A673 (cell line): Measurements from ENCODE around the gene HPSE2. TPM values are rescaled to one million over a fixed set of nuclear protein-coding genes. Genes with fewer than 3 reads are reported as not detected.
A peak's percentile ranks its signal among the peaks of the same experiment; 100 is the strongest.

Experiments used
- BruUV-seq: library from RNA; stranded (reverse); fragments of 400-500 nt; replicated peaks from 2 replicates; lab custom pipeline; 2021; lab: Mats Ljungman, UMichigan
- CTCF ChIA-PET: fragments of 300-600 bp; sonication (Branson Sonifier 250); formaldehyde crosslinking; loops from one replicate; lab custom pipeline; 2022; ENCODE audit warnings: antibody characterized with exemption; lab: Charles Lee
- POLR2A ChIA-PET: fragments of 300-600 bp; sonication (Branson Sonifier 250); formaldehyde crosslinking; loops from one replicate; lab custom pipeline; 2022; ENCODE audit warnings: antibody characterized with exemption; ENCODE audit not compliant: low non-redundant PET; lab: Charles Lee
- DNase-seq: peaks from one replicate; pipeline ENCODE4 v3.0.0-alpha.2; 2015; ENCODE audit warnings: low spot score
- H3K27ac ChIP-seq: fragments of 200-600 bp; sonication (generic); 2 replicates; pipeline ENCODE4 v1.5.1; 2016; ENCODE audit warnings: mixed run types, low read depth, mild to moderate bottlenecking, mixed read lengths, antibody characterized with exemption, low read length; ENCODE audit not compliant: poor library complexity, severe bottlenecking
- H3K27me3 ChIP-seq: fragments of 200-600 bp; sonication (generic); replicated peaks from 2 replicates; pipeline ENCODE4 v1.6.1; 2017; ENCODE audit warnings: mixed run types, low read depth, mild to moderate bottlenecking, mixed read lengths, antibody characterized with exemption, low read length; ENCODE audit not compliant: insufficient read depth, poor library complexity
- H3K36me3 ChIP-seq: fragments of 200-600 bp; sonication (generic); 2 replicates; pipeline ENCODE4 v1.6.1; 2016; ENCODE audit warnings: mixed run types, mild to moderate bottlenecking, mixed read lengths, antibody characterized with exemption, low read length; ENCODE audit not compliant: insufficient read depth, poor library complexity, severe bottlenecking
- H3K4me1 ChIP-seq: fragments of 200-600 bp; sonication (generic); 2 replicates; pipeline ENCODE4 v1.6.1; 2017; ENCODE audit warnings: mixed run types, mild to moderate bottlenecking, mixed read lengths, antibody characterized with exemption, low read length; ENCODE audit not compliant: insufficient read depth, poor library complexity, severe bottlenecking
- H3K4me3 ChIP-seq: fragments of 200-600 bp; sonication (generic); 2 replicates; pipeline ENCODE4 v1.5.1; 2016; ENCODE audit warnings: low read depth, mixed run types, mild to moderate bottlenecking, mixed read lengths, low read length; ENCODE audit not compliant: poor library complexity, severe bottlenecking
- H3K9me3 ChIP-seq: fragments of 200-600 bp; sonication (generic); 2 replicates; pipeline ENCODE4 v1.6.1; 2016; ENCODE audit warnings: mixed run types, low read depth, mild to moderate bottlenecking, mixed read lengths, antibody characterized with exemption, low read length; ENCODE audit not compliant: poor library complexity, severe bottlenecking
- EZH2 ChIP-seq: fragments of 200-600 bp; sonication (generic); IDR thresholded peaks from 2 replicates; pipeline ENCODE4 v1.6.1; 2017; ENCODE audit warnings: borderline replicate concordance, low read depth, mild to moderate bottlenecking, mixed read lengths, antibody characterized with exemption, low read length; ENCODE audit not compliant: poor library complexity, severe bottlenecking
- intact Hi-C: fragments of 100-400 bp; cut with micrococcal nuclease; formaldehyde crosslinking; loops from one replicate; pipeline ENCODE4 v1.10.0; 2022; ENCODE audit not compliant: unreplicated experiment
- total RNA-seq: library from RNA; stranded (reverse); gene quantifications from 2 replicates; pipeline ENCODE4 v1.2.3, GENCODE V29; 2021
- TF ChIP-seq, protein P1 (sequence below): fragments of 300-800, 200-600 bp; sonication (generic); conservative IDR thresholded peaks from 2 replicates; pipeline ENCODE4 v1.5.1; 2017; ENCODE audit warnings: low read depth, mild to moderate bottlenecking, antibody characterized with exemption, low read length, moderate library complexity, mixed read lengths

Gene HPSE2
- total RNA-seq, 1 experiment from 2014 or later: not detected

DNA sequence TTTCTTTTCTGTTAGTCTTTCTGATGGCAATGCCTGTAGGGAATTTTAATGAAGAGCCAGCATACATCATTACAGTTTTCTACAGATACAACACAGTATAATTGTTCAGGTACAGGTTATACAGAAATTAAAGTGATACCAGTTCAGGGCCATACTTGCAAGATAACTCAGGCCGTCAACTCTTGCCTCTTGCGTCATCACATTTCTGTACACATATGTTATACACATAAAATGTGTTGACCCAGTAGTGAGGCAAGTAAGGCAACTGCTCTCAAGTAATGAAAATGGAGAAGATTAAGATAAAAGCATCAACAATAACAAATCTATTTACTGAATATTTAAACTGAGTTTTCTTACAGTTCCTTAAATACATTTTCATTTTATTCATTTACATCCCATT lies 317.8 kb downstream of the HPSE2 start:
- intact Hi-C loops: no loop called here
- CTCF ChIA-PET: interaction anchor here (0.5 kb wide), 1 partner anchor 68 kb away, joined by 5 read pairs; no protein-coding TSS in a partner anchor

DNA sequence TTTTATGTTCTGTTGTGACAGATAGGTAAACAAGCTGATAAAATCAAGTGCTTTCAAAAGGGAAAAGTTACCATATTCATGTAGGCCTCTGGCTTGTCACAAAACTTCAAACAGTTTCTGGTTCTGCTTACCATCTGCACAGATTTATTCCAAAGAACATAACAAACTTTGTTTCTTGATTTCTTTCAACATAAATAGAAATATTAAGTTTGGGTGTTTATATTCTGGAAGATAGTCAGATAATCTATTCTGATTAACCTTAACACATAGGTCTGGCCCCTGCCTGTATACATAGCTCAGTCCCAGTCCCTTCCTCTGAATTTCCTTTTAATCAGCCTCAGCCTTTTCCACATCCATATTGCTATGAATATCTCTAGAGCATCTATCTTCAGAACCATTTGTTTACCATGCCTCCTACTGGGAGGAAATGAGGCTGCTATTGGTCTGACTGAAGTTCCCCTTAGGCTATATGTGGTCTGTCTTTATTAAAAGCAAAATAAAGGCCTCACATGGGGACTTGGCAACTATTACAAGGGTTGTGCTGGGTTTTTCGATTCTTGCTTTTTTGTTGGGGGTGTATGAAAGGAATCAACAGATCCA lies 319.0 kb downstream of the HPSE2 start:
- Histone ChIP-seq H3K9me3 (no peaks in the 10 kb centered on the region), H3K27ac (no peak overlapping the region), H3K27me3 (no peaks in the 10 kb centered on the region), H3K4me1 (no peaks in the 10 kb centered on the region), H3K36me3 (no peaks in the 10 kb centered on the region), H3K4me3 (no peak overlapping the region)
- POLR2A ChIA-PET: no interaction called here
- intact Hi-C loops: no loop called here
- CTCF ChIA-PET: no interaction called here
- no TSS peak for BruUV-seq
- peak; percentile 38 for DNase-seq
- TF ChIP-seq, protein P1, sequence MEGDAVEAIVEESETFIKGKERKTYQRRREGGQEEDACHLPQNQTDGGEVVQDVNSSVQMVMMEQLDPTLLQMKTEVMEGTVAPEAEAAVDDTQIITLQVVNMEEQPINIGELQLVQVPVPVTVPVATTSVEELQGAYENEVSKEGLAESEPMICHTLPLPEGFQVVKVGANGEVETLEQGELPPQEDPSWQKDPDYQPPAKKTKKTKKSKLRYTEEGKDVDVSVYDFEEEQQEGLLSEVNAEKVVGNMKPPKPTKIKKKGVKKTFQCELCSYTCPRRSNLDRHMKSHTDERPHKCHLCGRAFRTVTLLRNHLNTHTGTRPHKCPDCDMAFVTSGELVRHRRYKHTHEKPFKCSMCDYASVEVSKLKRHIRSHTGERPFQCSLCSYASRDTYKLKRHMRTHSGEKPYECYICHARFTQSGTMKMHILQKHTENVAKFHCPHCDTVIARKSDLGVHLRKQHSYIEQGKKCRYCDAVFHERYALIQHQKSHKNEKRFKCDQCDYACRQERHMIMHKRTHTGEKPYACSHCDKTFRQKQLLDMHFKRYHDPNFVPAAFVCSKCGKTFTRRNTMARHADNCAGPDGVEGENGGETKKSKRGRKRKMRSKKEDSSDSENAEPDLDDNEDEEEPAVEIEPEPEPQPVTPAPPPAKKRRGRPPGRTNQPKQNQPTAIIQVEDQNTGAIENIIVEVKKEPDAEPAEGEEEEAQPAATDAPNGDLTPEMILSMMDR: no peak
- TF ChIP-seq EZH2: no peak

More for the DNA sequence above, 317.8 kb downstream of the HPSE2 start:
- H3K4me1 ChIP-seq: no peaks in the 10 kb centered on the region
- no peak overlapping the region for H3K4me3 ChIP-seq
- H3K9me3 ChIP-seq: no peaks in the 10 kb centered on the region
- POLR2A ChIA-PET: no interaction called here
- no peak for DNase-seq
- H3K27me3 ChIP-seq: no peaks in the 10 kb centered on the region
- no peak for TF ChIP-seq EZH2
- TF ChIP-seq, protein P1: no peak
- no peak overlapping the region for H3K27ac ChIP-seq
- BruUV-seq: no TSS peak
- H3K36me3 ChIP-seq: no peaks in the 10 kb centered on the region

DNA sequence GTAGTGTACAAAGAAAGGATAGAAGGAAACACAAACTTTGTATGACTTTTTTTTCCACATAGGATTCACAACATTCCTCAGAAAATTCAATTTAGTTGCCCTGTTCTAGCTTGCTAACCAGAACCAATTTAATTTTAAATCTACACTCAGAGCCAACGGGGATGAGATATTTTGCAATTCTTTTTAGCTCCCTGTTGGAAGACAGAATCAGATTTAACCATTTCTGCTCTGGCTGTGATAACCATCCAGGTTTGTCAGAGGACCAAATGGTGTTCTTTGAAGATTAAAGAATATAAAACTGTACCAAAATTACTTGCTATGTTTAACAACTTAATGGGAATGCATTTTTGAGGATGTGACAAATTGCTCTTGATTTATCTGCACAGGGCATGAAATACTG lies 319.7 kb downstream of the HPSE2 start:
- TF ChIP-seq EZH2: no peak
- TF ChIP-seq, protein P1: no peak
- Histone ChIP-seq H3K4me3 (no peak overlapping the region), H3K36me3 (no peaks in the 10 kb centered on the region), H3K27me3 (no peaks in the 10 kb centered on the region), H3K27ac (no peak overlapping the region), H3K9me3 (no peaks in the 10 kb centered on the region), H3K4me1 (no peaks in the 10 kb centered on the region)
- no peak for DNase-seq
- intact Hi-C loops: no loop called here
- BruUV-seq: no TSS peak
- ChIA-PET CTCF (no interaction called here), POLR2A (no interaction called here)
